GM12875 (cell line): ENCODE data around the gene ZNF579.

Experiments
- H3K4me3 ChIP-seq: one replicate; pipeline ENCODE4 v1.5.1; 2011; ENCODE audit warnings: low read depth, low read length, control low read depth
- TF ChIP-seq, protein P1 (sequence below): IDR thresholded peaks from 2 replicates; pipeline ENCODE4 v1.5.1; 2011; ENCODE audit warnings: low read depth, mild to moderate bottlenecking, control low read depth, inconsistent platforms, low read length, moderate library complexity, borderline replicate concordance; ENCODE audit not compliant: insufficient read depth

Gene ZNF579

DNA sequence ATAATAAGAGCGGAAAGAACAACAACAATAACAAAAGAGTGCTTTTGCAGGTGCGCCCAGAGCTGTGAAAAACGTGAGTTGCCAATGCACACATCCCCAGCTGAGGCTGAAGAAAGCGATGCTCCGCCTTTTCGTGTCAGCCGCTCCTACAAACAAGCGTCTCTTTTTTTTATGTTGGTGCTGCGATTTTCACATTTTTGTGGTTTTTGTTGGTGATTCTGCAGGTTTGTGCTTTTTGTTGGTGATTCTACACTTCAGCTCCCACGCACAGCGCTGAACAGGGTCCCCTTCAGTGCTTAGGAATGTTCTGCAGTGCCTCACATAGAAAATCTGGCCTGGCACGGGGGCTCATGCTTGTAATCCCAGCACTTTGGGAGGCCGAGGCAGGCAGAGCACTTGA is 28.0 kb downstream of the ZNF579 start:
- TF ChIP-seq, protein P1, sequence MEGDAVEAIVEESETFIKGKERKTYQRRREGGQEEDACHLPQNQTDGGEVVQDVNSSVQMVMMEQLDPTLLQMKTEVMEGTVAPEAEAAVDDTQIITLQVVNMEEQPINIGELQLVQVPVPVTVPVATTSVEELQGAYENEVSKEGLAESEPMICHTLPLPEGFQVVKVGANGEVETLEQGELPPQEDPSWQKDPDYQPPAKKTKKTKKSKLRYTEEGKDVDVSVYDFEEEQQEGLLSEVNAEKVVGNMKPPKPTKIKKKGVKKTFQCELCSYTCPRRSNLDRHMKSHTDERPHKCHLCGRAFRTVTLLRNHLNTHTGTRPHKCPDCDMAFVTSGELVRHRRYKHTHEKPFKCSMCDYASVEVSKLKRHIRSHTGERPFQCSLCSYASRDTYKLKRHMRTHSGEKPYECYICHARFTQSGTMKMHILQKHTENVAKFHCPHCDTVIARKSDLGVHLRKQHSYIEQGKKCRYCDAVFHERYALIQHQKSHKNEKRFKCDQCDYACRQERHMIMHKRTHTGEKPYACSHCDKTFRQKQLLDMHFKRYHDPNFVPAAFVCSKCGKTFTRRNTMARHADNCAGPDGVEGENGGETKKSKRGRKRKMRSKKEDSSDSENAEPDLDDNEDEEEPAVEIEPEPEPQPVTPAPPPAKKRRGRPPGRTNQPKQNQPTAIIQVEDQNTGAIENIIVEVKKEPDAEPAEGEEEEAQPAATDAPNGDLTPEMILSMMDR: no peak
- no peak overlapping the region for H3K4me3 ChIP-seq

DNA sequence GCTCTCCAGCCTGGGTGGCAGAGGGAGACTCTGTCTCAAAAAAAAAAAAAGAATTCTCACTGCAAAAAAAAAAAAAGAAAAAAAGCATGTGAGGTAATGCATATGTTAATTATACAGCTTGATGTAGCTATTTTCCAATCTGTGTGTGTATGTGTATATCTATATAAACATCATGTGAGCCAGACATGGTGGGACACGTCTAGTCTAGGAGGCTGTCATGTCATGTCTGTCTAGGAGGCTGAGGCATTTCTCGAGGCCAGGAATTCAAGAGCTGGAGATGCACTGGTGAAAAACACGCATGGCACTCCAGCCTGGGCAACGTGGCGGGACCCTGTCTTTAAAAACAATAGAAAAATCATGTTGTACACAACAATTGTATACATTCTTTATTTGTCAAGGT is 28.4 kb downstream of the ZNF579 start:
- TF ChIP-seq, protein P1: no peak
- no peak overlapping the region for H3K4me3 ChIP-seq

DNA sequence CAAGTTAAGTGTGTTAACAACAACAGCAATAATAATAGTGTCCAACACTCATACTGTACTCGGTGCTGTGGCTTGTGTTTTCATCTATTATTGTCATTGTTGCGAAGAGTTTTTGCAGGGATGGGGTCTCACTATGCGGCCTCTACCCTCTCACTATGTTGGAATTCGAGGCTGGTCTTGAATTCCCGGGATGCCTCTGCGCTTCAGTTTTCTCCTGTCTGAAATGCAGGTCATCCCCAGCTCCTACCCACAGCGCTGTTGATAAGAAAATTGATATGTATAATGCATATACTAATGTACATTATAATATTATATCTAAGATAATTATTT is 30.4 kb downstream of the ZNF579 start:
- no peak overlapping the region for H3K4me3 ChIP-seq

DNA sequence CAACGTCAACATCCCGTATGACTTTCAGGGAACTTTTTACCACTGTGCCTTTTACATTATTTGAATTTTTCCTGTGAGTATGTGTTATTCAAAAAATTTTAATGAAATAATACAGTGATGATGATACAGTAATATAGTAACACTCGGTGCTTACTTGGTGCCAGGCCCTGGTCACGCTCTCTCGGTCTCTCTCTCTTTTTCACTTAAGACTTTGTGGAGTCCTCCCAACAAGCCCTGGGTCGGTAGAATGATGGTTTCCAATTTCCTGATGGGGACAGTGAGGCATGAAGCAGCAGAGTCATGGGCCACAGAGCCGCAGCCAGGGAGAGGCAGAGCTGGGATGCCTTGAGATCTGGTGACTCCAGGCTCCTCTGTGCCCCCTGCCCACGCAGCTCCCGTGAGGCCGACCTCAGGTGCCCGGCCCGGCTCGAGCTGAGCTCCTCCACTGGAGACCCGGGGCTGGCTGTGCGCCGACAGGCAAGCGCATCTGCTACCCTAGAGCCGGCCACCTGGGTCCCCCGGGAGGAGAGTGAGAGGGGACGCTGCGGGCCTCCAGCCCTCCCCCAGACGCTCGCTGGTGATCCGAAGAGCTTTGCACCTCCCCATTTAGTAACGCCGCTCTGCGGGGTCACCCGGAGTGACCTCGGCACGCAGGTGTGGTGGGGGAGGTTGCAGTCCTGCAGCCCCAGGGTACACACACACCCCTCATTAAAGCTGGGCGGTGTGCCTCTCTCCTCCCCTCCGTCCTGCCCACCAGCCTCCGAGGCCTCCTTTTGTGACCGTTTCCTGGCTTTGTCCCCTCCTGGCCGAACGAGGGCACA is 30.9 kb downstream of the ZNF579 start:
- H3K4me3 ChIP-seq: no peak overlapping the region
- TF ChIP-seq, protein P1: no peak

More for the DNA sequence above, 30.4 kb downstream of the ZNF579 start:
- TF ChIP-seq, protein P1: no peak

DNA sequence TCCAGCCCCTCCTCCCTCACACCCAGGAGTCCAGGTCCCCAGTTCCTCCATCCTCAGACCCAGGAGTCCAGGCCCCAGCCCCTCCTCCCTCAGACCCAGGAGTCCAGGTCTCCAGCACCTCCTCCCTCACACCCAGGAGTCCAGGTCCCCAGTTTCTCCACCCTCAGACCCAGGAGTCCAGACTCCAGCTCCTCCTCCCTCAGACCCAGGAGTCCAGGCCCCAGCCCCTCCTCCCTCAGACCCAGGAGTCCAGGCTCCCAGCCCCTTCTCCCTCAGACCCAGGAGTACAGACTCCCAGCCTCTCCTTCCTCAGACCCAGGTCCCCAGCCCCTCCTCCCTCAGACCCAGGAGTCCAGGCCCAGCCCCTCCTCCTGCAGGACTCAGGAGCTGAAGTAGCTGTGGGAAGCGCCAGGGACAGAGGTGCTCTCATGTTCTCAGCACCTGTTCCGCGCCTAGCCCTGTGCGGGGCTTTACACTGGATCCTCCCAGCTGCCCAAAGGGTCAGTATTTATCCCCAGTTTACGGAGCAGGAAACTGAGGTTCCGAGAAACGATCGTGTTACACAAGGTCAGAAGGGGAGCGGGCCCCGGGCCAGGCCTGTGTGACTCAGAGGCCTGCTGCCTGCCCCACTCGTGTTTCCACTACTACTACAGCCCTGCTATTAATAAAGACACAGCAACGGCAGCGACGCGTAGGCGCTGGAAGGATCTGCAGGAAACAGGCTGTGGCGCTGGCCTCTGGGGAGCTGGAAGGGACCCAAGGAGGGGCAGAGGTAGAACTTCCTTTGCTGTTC is 33.6 kb downstream of the ZNF579 start:
- no peak overlapping the region for H3K4me3 ChIP-seq
- TF ChIP-seq, protein P1: no peak

DNA sequence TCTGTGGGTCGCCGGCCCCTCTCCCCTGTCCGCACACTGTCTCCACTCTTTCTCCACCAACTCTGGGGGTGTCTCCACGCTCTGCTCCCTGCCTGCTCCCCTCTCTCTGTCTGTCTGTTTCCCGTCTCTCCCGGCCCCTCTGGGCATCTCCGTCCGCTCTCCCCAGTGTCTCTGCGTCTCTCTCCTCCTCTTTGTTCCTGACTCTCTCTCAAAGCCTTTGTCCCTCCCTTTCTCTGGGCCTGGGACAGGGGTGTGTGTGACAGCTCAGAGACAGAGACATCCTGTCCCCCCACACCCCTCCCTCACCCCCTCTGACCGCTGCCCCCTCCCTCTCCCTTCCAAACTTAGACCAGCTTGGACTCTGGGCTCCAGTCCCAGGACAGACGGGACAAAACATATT is 34.6 kb downstream of the ZNF579 start:
- no peak overlapping the region for H3K4me3 ChIP-seq
- TF ChIP-seq, protein P1: no peak
